Right forelimb (tissue), 1 donor: ENCODE results near the gene PIGT.

Source experiments
- DNase-seq: peaks from one replicate; pipeline ENCODE4 v3.0.0-alpha.2; 2018

Gene PIGT

DNA sequence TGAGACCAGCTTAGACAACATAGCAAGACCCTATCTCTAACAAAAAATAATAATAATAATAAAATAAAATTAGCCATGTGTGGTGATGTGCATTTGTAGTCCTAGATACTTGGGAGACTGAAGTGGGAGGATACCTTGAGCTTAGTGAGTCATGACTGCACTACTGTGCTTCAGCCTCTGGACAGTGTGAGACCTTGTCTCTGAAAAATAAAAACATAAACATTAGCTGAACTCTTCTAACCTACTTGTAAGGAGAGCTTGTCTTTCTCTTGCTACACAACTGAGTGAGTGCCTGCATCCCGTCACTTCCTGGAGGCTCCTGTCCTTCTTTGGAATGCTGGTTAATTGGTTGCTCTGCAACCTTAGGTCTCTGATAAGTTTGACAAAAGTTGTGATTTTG, 13.0 kb upstream of the PIGT start:
- DNase-seq, result no peak

DNA sequence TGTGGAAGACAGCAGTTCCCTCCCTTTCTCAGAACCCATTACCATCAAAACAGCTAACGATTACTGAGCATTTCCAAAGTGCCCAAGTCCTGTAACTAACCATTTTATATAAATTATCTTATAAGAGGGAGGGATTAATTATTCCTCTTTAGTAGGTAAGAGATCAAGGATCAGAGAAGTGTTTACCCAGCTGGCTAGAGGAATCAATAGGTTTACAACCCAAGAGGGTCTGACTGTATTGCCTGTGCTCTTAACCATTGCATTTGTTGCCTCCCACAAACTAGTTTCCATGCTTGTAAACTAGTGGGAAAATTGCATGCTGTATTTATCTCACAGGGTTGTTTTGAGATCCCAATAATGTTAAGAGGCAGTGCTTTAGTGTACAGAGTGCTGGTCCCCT, 11.5 kb upstream of the PIGT start:
- DNase-seq, result no peak

DNA sequence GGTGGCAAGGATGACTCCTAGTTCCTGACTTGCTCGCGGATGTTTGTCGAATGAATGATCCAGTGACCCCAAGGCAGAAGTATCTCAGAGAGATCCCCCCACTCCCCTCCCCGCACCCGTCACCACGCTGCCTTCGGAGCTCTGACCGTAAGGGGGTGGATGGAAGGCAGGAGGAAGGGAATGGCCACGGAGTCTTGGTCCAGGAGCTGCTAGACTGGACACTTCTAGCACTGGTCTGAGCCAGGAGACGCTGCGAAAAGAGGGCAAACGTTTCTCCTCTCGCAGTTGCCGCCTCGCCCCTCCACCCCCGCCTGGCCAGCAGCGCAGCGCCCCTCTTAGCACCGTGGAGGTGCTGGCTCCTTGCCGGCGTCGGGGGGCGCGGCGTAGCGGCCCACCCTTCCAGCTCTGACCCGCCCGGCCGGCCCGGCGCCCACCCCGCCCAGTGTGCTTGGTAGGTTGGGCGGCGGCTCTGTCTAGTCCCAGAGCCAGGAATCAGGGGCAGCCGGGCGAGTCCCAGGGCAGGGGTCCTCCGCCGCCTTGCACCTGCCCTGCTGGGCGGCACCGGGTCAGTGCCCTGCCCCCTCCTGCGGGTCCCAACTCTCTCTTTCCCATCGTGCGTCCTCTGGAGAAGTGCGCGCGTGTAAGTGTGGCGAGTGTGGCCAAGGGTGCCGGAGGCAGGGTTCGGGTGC, 10.2 kb upstream of the PIGT start:
- DNase-seq, result no peak

DNA sequence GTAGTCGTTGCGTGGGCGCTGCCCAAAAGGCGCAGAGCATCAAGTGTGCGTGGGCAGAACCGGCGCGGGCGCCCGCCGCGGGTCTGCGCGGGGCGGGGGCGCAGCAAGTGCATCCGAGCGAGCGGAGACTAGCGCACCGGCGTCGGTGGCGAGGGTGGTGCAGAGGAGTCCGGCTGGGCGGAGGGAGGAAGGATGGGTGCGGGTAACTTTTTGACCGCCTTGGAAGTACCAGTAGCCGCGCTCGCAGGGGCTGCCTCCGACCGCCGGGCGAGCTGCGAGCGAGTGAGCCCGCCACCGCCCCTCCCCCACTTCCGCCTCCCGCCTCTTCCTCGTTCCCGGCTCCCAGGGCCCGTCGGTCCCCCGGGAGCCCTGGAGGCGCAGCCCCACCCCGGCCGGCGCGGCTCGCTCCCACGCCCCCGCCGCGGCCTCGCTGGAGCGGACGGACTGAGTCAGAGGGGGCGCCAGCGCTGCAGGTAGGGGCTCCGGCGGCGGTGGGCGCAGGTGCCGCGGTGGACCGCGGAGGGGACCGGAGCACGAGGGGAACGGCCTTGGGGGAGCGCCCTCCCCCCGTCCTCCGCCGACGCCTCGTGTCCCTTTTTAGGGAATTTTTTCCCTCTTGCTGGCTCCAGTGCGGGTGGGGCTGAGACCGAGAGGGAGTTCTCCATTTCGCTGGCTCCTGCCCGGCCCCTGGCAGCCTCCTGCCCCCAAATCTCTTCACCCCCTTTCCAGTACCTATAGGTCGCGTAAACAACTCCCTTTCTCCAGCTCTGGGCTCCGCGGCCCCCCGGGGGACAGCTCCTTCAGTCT, 9.5 kb upstream of the PIGT start:
- DNase-seq, result peak; percentile 61

DNA sequence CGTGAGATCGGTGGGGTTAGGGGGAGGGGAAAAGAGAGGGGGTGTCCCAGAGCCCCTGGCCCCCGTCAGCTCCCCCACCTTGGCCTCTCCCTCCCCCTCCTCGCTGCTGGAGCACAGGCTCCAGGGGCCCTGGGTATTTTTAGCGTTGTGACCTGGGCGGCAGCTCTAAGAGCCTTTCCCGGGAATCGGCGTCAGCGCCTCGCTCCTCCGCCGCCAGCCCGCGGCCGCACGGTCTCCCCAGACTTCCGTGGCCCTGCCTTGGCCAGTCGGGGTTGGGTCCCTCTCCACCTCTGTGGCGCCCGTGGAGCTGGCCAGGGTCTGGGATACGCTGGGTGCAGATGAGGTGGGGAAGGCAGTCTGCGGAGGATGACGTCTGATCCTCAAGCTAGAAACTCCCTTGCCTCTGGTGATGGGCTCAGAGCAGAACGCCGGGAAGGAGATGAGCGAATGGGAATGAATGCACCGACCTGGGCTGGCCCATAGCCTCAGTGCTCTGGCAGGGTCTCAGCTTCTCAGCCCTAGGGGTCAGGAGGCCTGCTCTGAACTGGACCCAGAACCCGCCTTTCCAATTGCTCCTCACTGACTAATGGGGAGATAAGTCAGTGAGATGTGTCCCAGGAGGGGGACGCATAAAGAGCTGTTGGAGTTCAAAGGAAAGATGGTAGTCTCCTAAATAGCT, 8.7 kb upstream of the PIGT start:
- DNase-seq, result peak; percentile 57

DNA sequence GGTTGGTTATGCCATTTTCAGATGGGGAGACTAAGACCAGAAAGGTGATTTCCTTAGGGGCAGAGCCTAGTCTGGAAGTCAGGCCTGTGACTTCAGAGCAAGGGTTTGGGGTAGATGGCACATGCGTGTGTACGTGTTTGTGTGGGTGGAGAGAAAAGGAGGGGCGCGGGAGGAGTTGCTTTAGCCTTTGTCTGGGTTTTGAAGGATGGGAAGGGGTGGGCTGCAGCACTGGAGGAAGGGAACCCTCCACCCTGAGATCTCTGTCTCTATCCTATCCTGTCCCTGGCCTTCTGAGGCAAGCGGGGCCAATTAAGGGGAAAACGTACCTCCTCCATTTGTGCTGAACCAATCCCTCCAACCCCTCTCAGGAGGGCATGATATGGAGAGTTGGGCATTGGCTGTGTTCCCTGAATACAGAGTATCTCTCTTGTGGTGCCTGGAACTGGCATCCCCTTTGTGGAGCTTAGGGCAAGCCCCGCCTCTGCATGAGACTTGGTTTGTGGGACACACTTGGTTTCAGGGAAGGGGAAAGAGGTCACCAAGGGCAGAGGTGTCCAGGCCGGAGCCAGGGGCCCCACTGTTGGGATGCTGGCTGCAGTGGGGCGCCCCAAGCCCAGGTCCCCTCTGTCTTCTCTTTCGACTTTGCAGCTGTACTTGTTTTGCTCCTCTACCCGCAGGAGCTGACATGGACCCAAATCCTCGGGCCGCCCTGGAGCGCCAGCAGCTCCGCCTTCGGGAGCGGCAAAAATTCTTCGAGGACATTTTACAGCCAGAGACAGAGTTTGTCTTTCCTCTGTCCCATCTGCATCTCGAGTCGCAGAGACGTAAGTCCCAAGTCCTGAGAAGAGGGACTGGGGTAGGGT, 7.9 kb upstream of the PIGT start, which contains the start of gene DBNDD2:
Gene DBNDD2 (plus strand): TSS at position 507 of the 863 bp plus-strand sequence. CDS start 179 bp downstream, at position 686.
- DNase-seq, result no peak

DNA sequence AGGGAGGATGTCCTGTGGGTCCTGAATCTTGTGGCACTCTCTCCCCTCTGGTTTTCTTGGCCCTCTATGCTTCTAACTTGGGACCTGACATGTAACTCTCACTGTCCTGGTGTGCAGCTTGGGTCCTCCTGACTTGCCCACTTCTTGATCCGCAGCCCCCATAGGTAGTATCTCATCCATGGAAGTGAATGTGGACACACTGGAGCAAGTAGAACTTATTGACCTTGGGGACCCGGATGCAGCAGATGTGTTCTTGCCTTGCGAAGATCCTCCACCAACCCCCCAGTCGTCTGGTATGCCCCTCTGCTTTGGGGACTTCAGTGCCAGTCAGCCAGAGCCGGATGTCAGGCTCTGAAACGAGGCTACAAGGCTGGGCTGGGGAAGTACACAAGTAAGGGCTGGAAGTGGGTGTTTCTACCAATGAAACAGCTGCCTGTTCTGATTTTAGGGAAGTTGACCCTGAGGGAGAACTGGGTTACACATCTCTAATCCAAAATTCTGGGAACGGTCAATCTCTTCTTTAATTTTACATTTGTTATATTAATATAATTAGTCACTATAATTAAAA, 7.2 kb upstream of the PIGT start:
- no peak for DNase-seq

DNA sequence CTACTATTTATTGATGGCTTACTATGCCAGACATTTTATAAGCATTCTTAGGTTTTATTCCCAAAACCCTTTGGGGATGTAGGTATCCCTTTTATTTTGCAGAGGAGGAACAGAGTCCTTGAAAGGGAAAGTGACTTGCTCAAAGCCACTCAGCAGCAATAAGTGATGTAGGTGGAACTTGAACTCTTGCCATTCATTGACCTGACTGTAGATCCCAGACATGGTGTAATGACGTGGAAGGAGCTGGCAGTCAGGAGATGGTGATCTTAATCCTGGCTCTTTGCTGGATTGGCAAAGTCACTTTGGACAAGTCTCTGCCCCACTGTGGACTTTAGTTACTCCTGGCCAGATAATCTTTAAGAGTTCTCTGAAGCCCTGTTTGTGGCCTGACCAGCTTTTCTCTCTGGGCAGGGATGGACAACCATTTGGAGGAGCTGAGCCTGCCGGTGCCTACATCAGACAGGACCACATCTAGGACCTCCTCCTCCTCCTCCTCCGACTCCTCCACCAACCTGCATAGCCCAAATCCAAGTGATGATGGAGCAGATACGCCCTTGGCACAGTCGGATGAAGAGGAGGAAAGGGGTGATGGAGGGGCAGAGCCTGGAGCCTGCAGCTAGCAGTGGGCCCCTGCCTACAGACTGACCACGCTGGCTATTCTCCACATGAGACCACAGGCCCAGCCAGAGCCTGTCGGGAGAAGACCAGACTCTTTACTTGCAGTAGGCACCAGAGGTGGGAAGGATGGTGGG, 6.2 kb upstream of the PIGT start:
- DNase-seq, result no peak

DNA sequence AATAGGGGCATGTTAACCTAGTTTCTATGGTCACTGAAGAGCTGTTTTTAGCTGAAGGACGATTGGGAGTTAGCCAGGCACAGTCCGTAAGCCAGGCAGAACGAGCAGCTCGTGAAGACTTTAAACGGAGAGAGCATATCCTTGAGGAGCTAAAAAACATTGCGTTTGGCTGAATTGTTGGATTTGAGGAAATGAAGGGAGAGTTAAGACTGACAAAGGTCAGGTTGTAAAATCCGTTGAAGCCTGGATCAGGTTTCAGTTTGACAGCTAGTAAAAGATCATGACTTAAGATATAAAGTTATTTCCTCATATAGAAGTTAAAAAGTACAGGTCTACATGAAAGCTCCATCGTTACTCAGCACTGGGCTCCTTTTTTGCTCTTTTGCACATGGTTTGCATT, 5.1 kb upstream of the PIGT start:
- no peak for DNase-seq

DNA sequence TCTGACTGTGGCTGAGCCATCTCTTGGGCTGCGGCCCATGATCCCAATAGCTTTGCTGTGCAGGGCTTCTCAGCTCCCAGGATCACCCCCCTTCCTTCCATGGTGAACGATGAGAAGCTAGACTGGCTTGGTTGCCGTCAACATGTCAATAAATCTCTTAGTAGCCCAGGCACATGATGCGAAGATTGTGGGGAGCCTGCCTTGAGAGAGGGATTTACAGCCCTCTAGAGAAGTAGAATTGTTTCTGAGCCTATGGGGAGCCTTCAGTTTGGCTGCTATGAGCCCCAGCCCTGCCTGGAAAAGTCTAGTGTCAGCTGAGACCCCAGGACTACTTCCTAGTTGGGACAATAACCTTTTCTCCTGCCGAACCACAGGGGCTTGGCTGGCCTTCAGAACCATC, 3.3 kb upstream of the PIGT start:
- DNase-seq, result no peak

DNA sequence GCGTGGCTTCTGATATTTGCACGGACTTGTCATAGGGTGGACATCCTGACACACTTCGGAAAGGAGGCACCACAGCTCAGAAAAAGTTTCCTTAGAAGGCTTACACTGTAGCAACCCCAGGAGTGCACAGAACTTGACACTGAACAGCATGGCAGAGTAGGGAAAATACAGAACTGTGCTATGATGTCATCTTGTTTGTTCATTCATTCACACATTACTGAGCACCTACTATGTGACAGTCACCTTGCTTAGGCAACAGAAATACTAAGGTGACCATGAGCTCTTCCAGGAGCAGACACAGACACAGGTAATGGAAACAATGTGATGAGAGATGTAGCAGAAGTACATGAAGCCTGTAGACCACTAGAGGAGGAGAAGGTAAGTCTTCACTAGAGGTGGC, 2.5 kb upstream of the PIGT start:
- DNase-seq, result no peak

DNA sequence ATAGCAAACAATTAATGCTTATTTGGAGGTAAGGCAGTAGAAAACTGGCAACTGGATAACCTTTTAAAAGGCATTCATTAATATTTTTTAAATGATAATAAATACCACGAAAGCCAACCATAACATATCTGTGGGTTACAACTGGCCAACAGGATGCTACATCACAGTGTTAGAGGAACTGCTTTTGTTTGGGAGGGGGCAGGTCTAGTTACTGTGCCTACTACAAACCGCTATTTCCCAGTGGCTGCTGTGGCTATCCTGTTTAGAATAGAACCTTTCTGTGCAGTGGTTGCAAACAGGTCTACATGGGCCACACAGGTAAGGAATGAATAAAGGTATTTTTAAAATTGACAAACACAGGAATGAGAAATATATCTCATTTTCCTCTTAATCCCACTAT, 976 bp downstream of the PIGT start:
- no peak for DNase-seq

DNA sequence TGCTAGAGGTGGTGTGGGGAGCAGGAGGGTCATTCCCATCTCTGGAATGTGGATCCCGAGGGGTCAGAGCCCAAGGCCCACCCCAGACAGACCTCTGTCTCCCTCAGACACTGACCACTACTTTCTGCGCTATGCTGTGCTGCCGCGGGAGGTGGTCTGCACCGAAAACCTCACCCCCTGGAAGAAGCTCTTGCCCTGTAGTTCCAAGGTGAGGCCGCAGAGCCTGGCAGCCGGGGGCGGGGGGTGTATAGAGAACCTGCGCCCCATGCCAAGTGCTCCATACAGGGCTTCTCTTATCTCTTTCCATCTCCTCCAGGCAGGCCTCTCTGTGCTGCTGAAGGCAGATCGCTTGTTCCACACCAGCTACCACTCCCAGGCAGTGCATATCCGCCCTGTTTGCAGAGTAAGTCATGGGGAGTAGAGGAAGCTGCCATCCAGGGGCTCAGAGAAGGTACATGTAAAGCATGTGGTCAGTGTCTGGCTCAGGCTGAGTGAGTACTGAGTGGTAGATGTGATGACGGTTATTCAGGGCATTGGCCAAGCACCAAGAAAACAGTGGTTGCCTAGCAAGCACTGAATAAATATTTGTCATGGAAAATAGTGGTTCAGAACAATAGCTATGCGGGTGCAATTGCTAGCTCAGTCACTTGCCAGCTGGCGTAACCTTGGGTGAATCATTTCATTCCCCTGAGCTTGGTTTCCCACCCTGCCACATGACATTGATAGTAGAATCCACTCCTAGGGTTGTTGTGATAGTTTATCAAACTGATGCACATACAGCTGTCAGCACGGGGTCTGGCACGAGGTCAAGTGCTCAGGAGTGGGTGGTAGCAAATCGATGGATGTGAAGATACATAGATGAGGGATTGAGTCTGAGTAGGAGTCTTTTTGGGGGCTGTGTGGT, 3.5 kb downstream of the PIGT start:
- DNase-seq, result no peak

DNA sequence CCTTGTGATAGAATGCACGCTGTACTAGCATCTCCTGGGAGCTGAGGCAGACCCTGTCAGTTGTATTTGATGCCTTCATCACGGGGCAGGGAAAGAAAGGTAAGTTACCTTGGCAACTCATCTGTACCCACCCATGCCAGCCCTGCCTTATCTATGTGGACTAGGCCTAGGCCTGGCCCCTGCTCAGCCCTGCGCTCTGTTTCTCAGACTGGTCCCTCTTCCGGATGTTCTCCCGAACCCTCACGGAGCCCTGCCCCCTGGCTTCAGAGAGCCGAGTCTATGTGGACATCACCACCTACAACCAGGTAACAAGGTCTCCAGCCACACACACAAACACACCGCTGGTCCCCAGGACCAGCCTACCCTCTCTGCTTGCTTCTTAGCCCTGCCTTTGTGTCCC, 4.2 kb downstream of the PIGT start:
- DNase-seq, result no peak

DNA sequence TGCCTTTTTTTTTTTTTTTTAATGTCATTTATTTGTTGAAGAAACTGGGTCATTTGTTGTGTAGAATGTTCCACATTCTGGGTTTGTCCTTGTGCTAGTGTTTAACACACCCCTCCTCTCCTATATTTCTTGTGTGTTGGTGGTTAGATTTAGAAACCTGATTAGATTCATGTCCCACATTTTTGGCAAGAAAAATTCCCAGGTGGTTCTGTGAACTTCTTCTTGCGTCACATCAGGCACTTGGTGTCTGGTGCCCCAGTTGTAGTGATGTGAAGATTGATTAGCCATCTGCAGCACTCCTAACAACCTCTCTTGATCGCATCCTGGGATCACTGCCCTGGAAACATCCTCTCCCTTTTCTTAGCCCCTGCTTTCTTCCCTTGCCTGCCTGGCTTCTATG, 7.8 kb downstream of the PIGT start:
- DNase-seq, result no peak

DNA sequence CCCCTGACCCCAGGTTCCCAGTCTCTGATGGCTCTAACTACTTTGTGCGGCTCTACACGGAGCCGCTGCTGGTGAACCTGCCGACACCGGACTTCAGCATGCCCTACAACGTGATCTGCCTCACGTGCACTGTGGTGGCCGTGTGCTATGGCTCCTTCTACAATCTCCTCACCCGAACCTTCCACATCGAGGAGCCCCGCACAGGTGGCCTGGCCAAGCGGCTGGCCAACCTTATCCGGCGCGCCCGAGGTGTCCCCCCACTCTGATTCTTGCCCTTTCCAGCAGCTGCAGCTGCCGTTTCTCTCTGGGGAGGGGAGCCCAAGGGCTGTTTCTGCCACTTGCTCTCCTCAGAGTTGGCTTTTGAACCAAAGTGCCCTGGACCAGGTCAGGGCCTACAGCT, 9.6 kb downstream of the PIGT start:
- DNase-seq, result no peak

DNA sequence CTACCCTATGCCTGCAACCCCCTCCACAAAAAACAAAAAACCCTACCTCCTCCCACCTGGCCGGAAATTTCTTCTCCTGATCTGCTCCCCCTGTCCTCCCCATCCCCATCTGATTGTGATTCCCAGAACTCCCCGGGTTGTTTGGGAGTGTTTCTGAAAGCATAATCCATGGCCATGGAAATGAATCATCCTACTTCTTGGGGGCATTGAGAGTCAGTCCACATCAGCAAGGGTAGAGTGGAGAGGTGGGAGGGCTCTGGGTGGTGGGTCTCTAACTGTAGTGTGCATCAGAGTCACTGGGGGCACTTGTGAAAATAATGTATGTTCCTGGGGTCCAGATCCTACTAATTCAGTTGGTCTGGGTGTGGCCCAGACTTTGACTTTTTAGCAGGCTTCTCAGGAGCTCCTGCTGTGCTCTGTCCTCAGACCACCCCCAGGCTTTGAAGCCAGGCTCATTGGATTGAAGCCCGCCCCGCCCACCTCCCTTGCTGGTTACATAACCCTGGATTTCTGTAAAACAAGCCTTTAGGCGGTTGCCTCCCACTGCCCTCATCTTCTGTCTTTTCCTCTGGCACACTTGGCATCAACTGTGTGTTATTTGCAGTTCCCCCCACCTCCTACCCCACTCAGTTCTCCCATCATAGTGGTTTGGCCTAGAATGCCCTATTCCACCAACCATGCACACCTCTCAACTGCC, 10.5 kb downstream of the PIGT start:
- no peak for DNase-seq

DNA sequence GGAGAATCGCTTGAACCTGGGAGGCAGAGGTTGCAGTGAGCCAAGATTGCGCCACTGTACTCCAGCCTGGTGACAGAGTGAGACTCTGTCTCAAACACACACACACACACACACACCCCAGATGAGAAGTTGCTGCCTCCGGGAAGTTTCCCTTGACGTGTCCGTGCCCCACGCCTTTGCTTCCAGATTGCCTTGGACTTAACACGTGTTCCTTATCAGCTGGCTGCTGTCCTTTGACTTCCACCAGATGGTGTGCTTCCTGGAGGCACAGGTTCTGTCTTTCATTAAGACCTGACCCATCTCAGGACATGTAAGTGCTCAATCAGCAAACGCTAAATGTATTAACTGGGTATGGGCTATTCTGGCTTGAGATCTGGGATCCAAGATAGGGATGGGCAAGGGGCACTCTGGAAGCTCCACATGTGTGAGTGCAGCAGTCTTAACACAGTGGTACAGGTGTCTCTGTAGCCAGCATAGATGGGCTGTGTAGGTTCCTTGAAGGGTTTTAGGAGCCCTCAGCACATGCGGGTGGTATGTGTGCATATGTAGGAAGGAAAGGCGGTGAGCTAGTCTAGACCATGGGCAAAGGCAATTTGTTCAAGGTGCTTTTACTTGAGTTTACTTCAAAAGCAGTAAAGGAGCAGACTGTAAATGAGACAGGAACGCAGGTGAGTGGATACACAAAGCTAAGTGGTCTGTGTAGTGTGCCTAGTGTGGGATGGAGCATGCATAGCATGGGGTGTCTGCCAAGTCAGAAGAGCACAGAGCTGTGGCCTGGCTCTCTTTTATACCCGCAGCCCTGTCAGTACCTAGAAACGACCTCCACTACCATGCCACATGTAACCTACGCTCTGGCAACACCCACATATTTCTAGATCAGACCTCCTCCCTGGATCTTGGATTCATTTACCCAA, 11.6 kb downstream of the PIGT start:
- DNase-seq, result no peak

DNA sequence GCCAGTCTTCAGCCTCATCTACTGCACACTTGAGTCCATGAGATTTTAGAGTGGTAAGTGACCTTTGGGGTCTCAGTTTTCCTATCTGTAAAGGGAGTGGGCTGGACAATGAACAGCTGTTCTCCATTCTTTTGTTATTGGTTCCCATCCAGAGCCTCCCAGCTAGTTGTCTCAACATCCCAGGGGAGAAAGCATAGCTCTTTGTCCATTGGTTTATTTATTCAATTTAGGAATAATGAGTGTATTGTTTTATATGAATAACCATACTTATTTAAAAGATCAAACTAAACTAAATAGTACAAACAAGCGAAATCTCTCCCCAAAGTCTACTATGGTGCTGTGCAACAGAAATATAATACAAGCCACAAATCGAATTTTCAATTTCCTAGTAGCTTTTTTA, 13.7 kb downstream of the PIGT start:
- DNase-seq, result no peak
